HG03571 (cell line): ENCODE results near the gene CCDC144A.
"Not testable (repeated sequence)": the region's sequence is repeated elsewhere in the genome, so short reads cannot be mapped to it uniquely, and the experiment has no call there.

Source experiments
- ATAC-seq: cut with Tn5 transposase; IDR thresholded peaks from one replicate; pipeline ENCODE4 v1.9.1; 2021; ENCODE audit not compliant: unreplicated experiment

Gene CCDC144A

GRCh38 chr17:16818821-16819683 lies 129.0 kb downstream of the CCDC144A start:
- ATAC-seq: no peak

DNA sequence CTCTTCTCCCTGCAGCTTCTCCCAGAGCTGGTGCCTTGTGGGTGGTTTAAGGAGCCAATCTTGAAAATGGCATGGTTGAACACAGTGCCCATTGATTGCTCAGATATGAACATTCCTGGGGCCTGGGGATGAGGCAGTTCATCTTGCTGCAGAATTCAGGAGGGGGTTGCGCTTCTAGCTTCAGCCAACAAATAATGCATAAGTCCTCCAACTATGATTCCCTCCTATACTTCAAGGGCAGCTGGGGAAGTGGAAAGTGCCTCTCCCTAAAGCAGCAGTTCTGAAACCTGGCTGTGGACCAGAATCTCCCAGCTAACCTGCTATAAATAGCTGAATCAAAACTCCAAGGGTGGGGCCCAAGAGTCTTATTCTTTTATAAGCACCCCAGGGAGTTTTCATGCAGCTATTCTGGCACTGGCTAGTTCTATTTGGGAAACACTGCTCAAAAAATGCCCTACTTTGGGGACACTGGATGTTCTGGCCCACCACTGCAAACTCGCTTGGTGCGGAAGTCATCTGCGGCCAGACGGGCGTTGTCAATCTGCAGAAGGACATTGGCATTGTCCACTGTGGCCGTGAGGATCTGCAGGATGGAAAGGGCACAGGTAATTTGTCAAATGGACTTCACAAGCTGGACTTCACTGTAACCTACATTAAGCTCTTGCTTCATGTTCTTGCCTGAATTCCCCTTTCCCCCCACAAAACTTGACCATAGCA lies 130.3 kb downstream of the CCDC144A start:
- no peak for ATAC-seq

- ATAC-seq: no peak
Measured at GRCh38 chr17:16820979-16821543, 131.0 kb downstream of the CCDC144A start.

GRCh38 chr17:16822133-16822532 lies 132.1 kb downstream of the CCDC144A start:
- ATAC-seq: not testable (repeated sequence)

GRCh38 chr17:16823768-16824406 lies 133.8 kb downstream of the CCDC144A start:
- not testable (repeated sequence) for ATAC-seq
